Stimulated activated CD8-positive, alpha-beta memory T cell treated with anti-CD3 and anti-CD28 coated beads, Interleukin-7, amount 100 ng/mL, for 4 hours (primary cell): ENCODE data around the gene NXF2.
"Not testable (repeated sequence)": the region's sequence is repeated elsewhere in the genome, so short reads cannot be mapped to it uniquely, and the experiment has no call there.

Experiments
- DNase-seq, 2 donors: peaks; one replicate each; pipeline ENCODE4 v3.0.0-alpha.2; 2020; ENCODE audit warnings: low read depth in 2 of 2

The NXF2 gene, protein sequence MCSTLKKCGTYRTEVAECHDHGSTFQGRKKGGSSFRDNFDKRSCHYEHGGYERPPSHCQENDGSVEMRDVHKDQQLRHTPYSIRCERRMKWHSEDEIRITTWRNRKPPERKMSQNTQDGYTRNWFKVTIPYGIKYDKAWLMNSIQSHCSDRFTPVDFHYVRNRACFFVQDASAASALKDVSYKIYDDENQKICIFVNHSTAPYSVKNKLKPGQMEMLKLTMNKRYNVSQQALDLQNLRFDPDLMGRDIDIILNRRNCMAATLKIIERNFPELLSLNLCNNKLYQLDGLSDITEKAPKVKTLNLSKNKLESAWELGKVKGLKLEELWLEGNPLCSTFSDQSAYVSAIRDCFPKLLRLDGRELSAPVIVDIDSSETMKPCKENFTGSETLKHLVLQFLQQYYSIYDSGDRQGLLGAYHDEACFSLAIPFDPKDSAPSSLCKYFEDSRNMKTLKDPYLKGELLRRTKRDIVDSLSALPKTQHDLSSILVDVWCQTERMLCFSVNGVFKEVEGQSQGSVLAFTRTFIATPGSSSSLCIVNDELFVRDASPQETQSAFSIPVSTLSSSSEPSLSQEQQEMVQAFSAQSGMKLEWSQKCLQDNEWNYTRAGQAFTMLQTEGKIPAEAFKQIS

GRCh38 chrX:102246893-102247292 lies at the start of gene NXF2:
NXF2 (plus strand) TSS chrX:102247167; CDS start chrX:102307079, 59,912 bp downstream.
- not testable (repeated sequence) for DNase-seq

DNA sequence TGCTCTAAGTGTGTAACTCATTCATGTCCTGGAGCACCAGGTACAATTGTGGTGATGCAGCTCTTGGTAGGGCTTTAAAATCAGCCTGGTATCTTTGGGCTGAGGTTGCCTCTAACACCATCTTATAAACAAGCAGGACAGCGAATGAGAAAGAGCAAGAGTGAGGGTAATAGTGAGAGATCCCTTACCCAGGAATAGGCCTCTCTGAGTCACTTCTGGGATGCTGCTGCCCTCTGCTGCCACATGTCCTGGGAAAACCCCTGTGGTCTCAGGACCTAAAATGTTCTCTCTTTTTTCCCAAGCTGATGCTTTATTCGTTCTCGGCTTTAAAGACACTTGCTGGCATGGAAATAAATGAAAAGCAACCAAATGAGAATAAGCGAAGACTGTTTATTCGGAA lies 39.0 kb upstream of the NXF2 start:
- DNase-seq: not testable (repeated sequence)

DNA sequence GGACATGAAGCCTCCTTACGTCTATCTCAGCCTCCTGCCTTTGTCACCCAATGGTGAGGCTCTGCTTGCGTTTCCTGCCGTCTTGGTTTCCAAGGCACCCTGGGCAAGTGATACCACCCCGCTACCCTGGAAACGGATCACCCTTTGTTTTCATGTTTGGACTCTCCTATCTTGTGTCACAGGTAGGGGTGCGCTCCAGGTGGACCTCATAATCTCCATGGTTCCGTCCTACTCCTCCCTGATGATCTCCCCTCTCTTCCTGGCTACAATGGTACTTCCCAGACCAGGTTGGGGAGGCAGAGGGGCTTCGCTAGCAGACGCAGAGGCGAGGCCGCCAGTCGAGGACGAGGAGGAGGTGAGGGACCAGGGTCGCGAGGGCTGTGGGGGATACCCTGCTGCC lies 32.0 kb upstream of the NXF2 start, which contains the start of gene TCP11X1:
Gene TCP11X1, plus strand, starts transcription at position 316 of the 400 bp plus-strand sequence.
- not testable (repeated sequence) for DNase-seq

- DNase-seq: not testable (repeated sequence)
Observed at GRCh38 chrX:102216497-102216896, 30.5 kb upstream of the NXF2 start.

- not testable (repeated sequence) for DNase-seq
Observed at GRCh38 chrX:102235678-102236077, 11.3 kb upstream of the NXF2 start.

DNA sequence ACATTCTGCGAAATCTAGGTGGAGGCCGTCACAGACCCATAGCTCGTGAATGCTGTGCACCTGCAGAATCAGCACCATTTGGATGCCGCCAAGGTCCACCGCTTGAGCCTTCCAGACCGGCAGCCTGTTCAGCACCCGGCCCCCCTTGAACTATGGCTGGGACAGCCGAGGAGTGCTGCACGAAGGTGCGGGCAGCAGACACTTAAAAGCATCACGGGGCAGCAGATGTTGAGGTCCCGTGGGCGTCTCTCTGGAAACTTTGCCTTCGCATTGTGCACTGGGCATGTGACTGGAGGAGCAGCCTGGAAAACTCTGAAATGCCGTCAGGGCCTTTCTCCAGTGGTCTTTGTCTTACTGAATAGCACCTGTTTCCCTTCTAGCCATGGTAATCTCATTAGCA lies 6.7 kb upstream of the NXF2 start:
- not testable (repeated sequence) for DNase-seq

GRCh38 chrX:102272231-102272630 lies 25.3 kb downstream of the NXF2 start:
- DNase-seq: not testable (repeated sequence)

GRCh38 chrX:102338162-102338561 lies 91.2 kb downstream of the NXF2 start:
- no peak for DNase-seq

DNA sequence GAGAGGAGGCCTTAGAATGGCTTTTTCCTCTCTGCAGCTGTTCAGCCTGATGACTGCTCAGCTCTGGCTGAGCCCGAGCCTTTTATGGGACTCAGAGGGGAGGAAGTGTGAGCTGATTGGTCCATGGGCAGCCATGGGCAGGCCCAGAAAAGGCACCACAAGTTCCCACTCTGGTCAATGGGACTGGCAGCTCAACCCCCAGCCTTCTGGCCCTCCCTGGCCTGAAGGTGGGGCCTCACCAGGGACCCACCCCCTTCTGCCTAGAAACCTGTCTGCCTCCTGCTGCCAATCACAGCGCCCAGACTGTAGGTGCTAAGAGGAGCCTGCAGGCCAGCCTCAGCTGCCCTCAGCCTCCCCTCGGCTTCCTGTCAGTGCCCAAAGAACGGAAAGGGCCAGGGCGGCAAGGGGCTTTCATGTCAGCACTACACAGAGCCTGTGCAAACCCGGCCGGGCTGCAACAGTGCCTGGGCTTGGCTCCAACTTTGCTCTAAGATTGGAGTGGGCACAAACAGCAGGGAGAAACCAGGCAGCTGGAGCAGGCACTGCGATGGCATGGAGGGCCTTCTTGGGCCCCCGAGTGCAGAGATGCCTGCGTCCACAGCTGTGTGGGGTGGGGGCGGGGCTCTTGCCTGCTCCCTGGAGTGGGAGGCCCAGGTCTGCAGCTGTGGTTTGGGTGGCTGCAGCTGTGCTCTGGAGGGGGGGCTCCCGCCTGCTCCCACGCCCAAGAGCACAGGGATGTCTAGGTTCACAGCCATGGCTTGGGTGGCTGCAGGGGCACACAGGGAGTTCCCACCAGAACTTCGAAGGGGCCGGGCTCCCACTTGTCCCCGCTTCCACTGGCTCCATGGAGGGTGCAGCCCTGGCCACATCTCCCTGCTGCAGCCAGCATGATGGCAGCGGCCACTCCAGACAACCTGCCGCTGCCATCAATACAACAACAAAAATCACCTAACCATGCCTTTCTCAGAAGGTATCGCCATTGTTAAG lies 92.6 kb downstream of the NXF2 start:
- no peak for DNase-seq

DNA sequence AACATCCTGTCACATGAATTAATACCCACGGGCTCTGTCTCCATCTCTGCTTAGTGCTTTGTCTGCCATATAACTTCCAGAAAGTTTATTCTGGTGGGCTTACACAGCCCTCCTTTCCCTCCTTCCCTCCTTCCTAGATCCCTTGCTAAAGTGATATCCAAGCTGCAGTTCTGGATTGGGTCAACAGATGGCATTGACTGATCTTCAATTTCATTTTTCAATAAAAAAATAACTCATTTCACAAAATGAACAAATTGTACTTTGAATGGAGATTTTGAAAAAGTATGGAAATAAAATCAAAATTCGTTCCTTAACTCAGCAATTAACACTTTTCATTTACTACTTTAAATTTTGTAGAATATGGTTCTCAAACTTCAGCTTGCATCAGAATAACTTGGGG lies 94.9 kb downstream of the NXF2 start:
- DNase-seq: no peak

DNA sequence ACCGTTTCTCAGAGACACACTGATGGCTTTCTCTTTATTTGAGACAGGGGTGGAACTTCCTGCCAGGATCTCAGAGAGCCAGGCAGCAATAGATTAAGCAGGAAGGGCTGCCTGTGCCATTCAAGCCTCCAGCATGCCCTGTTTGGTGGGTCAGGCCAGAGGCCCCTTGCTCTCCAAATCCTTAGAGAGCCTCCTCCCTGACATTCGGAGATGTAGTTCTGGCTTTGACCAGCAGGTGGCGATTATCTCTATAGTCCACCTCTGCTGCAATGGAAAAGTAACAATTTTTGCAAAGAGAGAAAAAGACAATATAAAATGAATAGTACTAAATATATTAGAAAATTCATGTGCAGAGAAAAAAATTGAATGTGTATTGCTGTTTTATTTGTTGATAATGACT lies 98.9 kb downstream of the NXF2 start:
- DNase-seq: peak; percentile 20 to 21
